ENCODE measurements around the gene CXXC5.

Gene CXXC5

GRCh38 chr5:139692679-139693308 lies 44.6 kb downstream of the CXXC5 start:
- Histone ChIP-seq H3K4me2 (ENCODE audit: insufficient read depth, low read length) (no peak overlapping the region), H3K27ac (ENCODE audit: low read length) (no peak overlapping the region), H3K9me3 (ENCODE audit: insufficient read depth, low read length, severe bottlenecking) (no peaks in the 10 kb centered on the region), H3K4me3 (ENCODE audit: low read depth in 1 of 2, low read length in 2 of 2) (no peak overlapping the region), H3K9ac (ENCODE audit: low read depth, low read length) (no peak overlapping the region), H3K36me3 (ENCODE audit: insufficient read depth, low read length) (no peaks in the 10 kb centered on the region), H3K4me1 (ENCODE audit: insufficient read depth, low read length) (no peaks in the 10 kb centered on the region), H4K20me1 (ENCODE audit: insufficient read depth, low read length) (no peaks in the 10 kb centered on the region), H3K27me3 (ENCODE audit: insufficient read depth, low read length, poor library complexity) (no peaks in the 10 kb centered on the region), H2AFZ (ENCODE audit: low read depth, low read length) (no peak overlapping the region), H3K79me2 (ENCODE audit: insufficient read depth, low read length) (no peaks in the 10 kb centered on the region)
- no peak for ATAC-seq (ENCODE audit: insufficient read depth, low read depth)
- no peak for DNase-seq
- TF ChIP-seq EZH2 (IDR thresholded peaks at IDR 0.05; ENCODE audit: borderline replicate concordance, low read depth, low read length, severe bottlenecking): no peak
- TF ChIP-seq CTCF (IDR thresholded peaks at IDR 0.05; ENCODE audit: borderline replicate concordance, extremely low read depth, low read length, poor library complexity, severe bottlenecking): no peak

GRCh38 chr5:139693676-139694364 lies 45.7 kb downstream of the CXXC5 start:
- no peak overlapping the region for H3K4me2 ChIP-seq (ENCODE audit: insufficient read depth, low read length)
- H3K27ac ChIP-seq (ENCODE audit: low read length): no peak overlapping the region
- DNase-seq (no peak), ATAC-seq (ENCODE audit: insufficient read depth, low read depth) (no peak)
- H2AFZ ChIP-seq (ENCODE audit: low read depth, low read length): no peak overlapping the region
- TF ChIP-seq CTCF (IDR thresholded peaks at IDR 0.05; ENCODE audit: borderline replicate concordance, extremely low read depth, low read length, poor library complexity, severe bottlenecking) (no peak), EZH2 (IDR thresholded peaks at IDR 0.05; ENCODE audit: borderline replicate concordance, low read depth, low read length, severe bottlenecking) (no peak)
- no peaks in the 10 kb centered on the region for H3K4me1 ChIP-seq (ENCODE audit: insufficient read depth, low read length)
- H3K9ac ChIP-seq (ENCODE audit: low read depth, low read length): no peak overlapping the region
- H3K4me3 ChIP-seq (ENCODE audit: low read depth in 1 of 2, low read length in 2 of 2): no peak overlapping the region
- H3K36me3 ChIP-seq (ENCODE audit: insufficient read depth, low read length): no peaks in the 10 kb centered on the region
- no peaks in the 10 kb centered on the region for H4K20me1 ChIP-seq (ENCODE audit: insufficient read depth, low read length)
- H3K27me3 ChIP-seq (ENCODE audit: insufficient read depth, low read length, poor library complexity): no peaks in the 10 kb centered on the region
- H3K9me3 ChIP-seq (ENCODE audit: insufficient read depth, low read length, severe bottlenecking): no peaks in the 10 kb centered on the region
- H3K79me2 ChIP-seq (ENCODE audit: insufficient read depth, low read length): no peaks in the 10 kb centered on the region

- Histone ChIP-seq H3K9ac (ENCODE audit: low read depth, low read length) (no peak overlapping the region), H3K36me3 (ENCODE audit: insufficient read depth, low read length) (no peaks in the 10 kb centered on the region), H3K4me1 (ENCODE audit: insufficient read depth, low read length) (no peaks in the 10 kb centered on the region), H3K79me2 (ENCODE audit: insufficient read depth, low read length) (no peaks in the 10 kb centered on the region), H3K9me3 (ENCODE audit: insufficient read depth, low read length, severe bottlenecking) (no peaks in the 10 kb centered on the region), H4K20me1 (ENCODE audit: insufficient read depth, low read length) (no peaks in the 10 kb centered on the region), H2AFZ (ENCODE audit: low read depth, low read length) (no peak overlapping the region), H3K27ac (ENCODE audit: low read length) (no peak overlapping the region), H3K4me3 (ENCODE audit: low read depth in 1 of 2, low read length in 2 of 2) (no peak overlapping the region), H3K27me3 (ENCODE audit: insufficient read depth, low read length, poor library complexity) (no peaks in the 10 kb centered on the region), H3K4me2 (ENCODE audit: insufficient read depth, low read length) (no peak overlapping the region)
- DNase-seq (no peak), ATAC-seq (ENCODE audit: insufficient read depth, low read depth) (no peak)
- TF ChIP-seq EZH2 (IDR thresholded peaks at IDR 0.05; ENCODE audit: borderline replicate concordance, low read depth, low read length, severe bottlenecking) (no peak), CTCF (IDR thresholded peaks at IDR 0.05; ENCODE audit: borderline replicate concordance, extremely low read depth, low read length, poor library complexity, severe bottlenecking) (no peak)
These were observed 46.5 kb downstream of the CXXC5 start for GRCh38 chr5:139694556-139695177.

Data from DND-41 (cell line).